Cardiac septum (tissue), 1 donor: ENCODE measurements around the gene KIAA1614. TPM values are rescaled to one million over a fixed set of nuclear protein-coding genes. Genes with fewer than 3 reads are reported as not detected.

Source experiments
- DNase-seq: peaks from one replicate; pipeline ENCODE4 v3.0.0-alpha.2; 2020; ENCODE audit warnings: low spot score
- intact Hi-C: fragments of 100-400 bp; cut with DNase I; formaldehyde crosslinking; loops from one replicate; pipeline ENCODE4 v1.14.0; 2022
- long read RNA-seq: library from polyadenylated mRNA; unstranded; transcript quantifications from one replicate; pipeline ENCODE4 v2.0.0, GENCODE V29; 2021
- total RNA-seq: library from RNA; stranded (reverse); fragmentation: NEBNext Ultra II Directional; extraction: Animal tissue kit (Norgen Biotek cat#: 25700); gene quantifications from one replicate; pipeline ENCODE4 v1.2.1, GENCODE V29; 2021
- donor health status: DM: no; HTN: no; CAD: no.

Gene KIAA1614, protein sequence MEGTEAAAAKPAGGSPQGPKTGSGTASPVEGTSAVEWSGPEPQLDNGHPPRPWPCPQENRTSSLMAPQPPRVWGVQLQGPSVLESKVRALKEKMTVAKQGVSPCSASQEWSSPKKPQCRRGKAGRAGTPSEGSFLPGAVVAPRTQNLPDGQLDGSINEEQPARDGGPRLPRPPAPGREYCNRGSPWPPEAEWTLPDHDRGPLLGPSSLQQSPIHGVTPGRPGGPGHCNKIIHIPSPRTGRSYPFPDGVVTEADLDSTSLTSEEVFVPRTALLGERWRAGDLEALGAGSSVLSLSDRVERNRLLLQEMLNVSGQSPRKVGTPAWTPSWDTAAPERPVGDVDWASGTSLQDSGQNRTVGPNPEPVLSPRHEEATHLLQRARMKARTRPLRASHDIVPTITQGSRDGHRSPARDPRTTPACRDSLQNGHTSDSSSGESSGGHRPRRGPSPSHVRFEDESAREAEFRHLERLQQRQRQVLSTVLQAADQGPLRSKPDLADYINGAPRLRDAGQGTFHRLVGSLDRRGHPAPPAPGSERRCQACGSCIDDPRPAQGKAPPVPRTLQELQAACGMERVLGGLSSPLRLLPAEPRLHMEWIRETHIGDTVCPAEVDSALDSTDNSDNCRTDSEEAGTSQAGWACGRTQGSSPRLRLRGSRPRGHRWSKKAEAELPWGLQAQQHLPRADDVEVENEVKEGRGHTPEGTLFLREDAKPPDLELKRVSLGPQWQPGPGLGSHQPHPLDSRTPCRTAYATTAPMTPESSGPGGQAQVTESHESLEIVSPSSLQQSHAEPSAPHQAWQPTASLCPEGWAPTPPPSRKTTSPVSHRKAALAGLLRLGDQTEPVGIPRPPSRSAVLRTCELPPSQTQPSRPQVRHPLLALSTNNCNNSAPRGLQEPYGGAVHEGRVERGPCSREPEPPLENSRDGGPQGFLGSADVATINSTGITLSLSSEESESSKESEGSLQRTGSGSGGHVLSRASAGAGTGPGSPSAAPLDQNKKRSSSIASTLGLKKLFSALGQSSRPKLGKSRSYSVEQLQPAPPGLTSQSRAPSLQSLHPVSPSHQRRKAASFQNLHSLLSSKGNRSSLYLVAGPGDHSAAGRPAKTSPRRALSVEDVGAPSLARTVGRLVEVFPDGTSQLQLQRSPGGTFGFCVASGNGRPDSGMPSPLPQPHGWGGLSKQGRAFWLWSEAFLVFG
- 11.4 TPM for total RNA-seq
- long read RNA-seq, partial matches to known transcripts = 6 of 17 reads
- long read RNA-seq, other reads (novel, unspliced or antisense) = 9 of 17 reads

DNA sequence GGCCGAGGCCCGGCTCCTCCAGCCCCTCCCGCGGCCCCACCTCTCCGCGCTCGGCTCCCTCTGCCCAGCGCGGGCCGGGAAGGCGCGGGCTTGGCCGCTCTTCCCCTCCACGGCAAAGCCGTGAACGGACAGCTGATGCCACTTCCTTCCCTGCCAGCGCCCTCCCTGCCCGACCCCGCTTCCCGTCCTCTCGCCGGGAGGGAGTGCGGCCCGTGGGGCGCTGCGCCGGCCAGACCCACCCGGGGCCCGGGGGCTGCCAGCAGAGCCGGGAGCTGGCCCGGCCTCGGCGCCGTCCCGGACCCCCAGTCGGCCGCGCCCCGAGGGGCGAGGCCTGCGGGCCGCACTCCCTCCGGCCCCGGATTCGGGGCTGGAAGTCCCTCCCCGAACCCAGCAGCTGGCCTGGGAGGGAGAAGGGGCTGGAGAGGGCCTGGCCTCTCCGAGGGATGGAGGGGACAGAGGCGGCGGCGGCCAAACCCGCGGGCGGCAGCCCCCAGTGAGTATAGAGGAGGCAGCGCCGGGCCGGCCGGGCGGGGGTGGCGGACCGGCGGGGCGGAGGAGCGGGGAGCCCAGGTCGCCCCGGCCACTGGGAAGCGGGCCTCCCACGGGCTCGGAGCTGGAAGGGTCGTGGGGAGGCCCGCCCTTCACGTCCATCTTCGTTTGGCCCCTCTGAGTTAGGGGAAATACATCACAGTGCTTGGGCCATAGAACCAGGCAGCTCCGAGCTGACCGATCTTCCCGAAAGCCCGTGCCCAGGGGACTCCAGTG, at the start of gene KIAA1614:
TSS of gene KIAA1614 (plus strand) at position 97 of the 765 bp plus-strand sequence. CDS start at position 444, 347 bp downstream.
- intact Hi-C loops = loop anchor here (2.0 kb wide), 1 partner anchor 110 kb away; the partner anchor contains the start of gene STX6
- DNase-seq = peak; percentile 82

GRCh38 chr1:180863158-180863775, 49.4 kb upstream of the KIAA1614 start:
- intact Hi-C loops = loop anchor here (5.0 kb wide), 3 partner anchors 231 to 346 kb away; partner anchors contain the start of gene XPR1
- no peak for DNase-seq

GRCh38 chr1:180881806-180882509, 30.7 kb upstream of the KIAA1614 start:
- DNase-seq = no peak
- intact Hi-C loops = loop anchor here (5.0 kb wide), 1 partner anchor 285 kb away; no protein-coding TSS in a partner anchor

DNA sequence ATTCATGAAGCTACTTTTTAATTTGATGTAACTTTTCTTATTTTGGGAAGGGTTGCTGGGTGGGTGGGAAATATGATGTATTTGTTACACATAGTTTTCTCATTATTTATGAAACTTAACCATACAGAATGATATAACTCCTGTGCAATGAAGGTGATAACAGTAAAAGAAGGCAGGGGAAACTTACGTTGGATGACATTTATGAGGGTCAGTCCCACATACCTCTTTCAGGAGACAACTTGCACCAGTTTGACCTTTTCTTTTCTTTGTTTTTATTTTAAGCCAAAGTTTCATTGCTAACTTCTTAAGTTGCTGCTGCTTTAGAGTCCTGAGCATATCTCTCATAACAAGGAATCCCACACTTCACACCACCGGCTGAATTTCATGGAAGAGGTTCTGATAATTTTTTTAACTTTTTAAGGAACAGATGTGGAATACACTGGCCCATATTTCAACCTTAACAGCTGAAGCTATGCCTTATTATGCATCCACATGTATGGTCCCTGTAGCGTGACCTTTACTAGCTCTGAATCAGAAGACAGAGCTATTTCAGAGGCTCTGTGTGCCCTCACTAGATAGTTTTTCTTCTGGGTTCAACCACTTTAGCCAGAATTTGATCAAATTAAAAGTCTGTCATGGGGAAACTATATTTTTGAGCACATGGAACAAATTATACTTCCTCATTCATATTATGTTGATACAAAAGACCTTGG, 28.0 kb upstream of the KIAA1614 start:
- intact Hi-C loops = loop anchor here (5.0 kb wide), 1 partner anchor 283 kb away; no protein-coding TSS in a partner anchor

DNA sequence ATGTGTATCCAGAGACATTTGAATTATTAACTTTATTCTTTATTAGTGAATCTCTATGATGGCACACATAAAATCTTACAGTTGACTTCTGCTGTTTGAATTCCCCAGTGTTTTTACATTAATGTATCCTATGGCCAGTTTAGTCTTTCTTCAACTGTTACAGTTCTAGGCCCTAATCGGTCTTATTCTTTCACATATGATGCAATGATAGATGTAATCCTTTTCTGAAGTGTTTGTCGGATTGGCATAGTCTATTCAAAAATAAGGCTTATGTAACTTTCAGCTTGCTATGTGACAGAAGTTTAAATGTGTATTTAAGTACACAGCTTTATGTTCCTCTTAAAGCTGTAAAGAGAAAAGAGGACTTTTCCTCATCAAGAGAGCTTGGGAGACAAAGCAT, 26.4 kb upstream of the KIAA1614 start:
- DNase-seq = no peak
- intact Hi-C loops = loop anchor here (2.0 kb wide), 1 partner anchor 42 kb away; no protein-coding TSS in a partner anchor

More for the DNA sequence above, 28.0 kb upstream of the KIAA1614 start:
- DNase-seq = no peak

GRCh38 chr1:180887841-180888240, 24.9 kb upstream of the KIAA1614 start:
- intact Hi-C loops = loop anchor here (2.0 kb wide), 1 partner anchor 43 kb away; no protein-coding TSS in a partner anchor

DNA sequence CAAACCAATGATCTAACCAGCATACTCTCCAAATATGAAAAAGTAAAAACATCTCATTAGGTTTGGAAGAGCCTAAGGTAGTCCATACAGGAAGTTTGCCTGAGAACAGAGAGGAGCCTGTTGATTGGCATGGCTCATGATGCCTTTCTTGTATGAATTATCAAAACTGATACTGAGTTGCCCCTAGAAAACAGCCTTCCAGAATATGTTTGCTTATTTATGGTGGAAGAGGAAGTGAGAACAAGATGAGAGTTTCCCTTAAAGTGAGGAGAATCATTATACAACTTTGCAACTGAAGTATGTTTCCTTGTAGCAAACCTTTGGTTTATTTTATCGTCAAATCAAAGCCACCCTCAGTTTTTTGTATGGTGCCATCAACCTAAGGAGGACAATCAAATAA, 23.8 kb upstream of the KIAA1614 start:
- DNase-seq = no peak
- intact Hi-C loops = no loop called here

More at GRCh38 chr1:180887841-180888240, 24.9 kb upstream of the KIAA1614 start:
- DNase-seq = no peak

- intact Hi-C loops = no loop called here
- DNase-seq = no peak
These were observed 23.4 kb upstream of the KIAA1614 start for GRCh38 chr1:180889325-180889724.

- DNase-seq = no peak
- intact Hi-C loops = no loop called here
These were observed 20.4 kb upstream of the KIAA1614 start for GRCh38 chr1:180892272-180892671.

GRCh38 chr1:180892675-180893074, 20.0 kb upstream of the KIAA1614 start:
- no peak for DNase-seq

GRCh38 chr1:180893614-180894013, 19.1 kb upstream of the KIAA1614 start:
- DNase-seq = no peak
- intact Hi-C loops = no loop called here

More at GRCh38 chr1:180892675-180893074, 20.0 kb upstream of the KIAA1614 start:
- intact Hi-C loops = no loop called here

- no peak for DNase-seq
- intact Hi-C loops = no loop called here
These were observed 16.5 kb upstream of the KIAA1614 start for GRCh38 chr1:180896161-180896560.

DNA sequence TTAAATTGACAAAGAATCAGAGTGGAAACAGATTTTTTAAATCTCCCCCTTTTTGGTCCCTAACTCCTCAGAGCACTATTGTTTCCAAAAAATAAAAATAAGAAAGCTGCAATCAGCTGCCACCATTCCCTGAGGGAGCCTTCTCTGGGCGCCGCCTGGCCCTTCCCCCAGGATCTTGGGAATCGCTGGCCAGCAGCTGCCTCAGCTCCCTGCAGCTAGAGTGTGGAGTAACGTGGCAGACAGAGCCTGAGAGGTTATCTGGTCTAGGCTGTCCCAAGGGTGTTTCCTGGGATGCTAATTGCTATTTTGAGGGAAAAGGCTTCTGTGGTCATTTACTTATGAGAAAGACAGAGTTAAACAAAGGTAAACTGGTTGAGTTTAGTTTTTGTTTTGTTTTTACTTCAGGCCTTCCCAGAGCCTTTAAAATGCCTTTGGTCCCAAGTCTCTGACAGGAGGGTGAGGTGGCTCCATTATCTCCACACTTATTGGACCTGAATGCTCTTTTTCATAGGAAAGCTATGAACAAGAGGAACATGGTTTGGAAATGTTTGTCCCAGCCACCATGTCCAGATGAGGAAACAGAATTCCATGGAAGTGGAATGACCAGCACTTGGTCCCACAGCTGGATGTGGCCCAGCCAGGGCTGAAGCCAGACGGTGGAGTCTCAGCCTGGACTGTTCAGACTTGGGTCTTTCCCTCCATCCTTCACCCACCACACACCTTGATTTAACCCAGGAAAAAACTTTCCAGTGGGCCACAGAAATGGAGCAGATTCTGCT, 14.1 kb upstream of the KIAA1614 start:
- DNase-seq = no peak
- intact Hi-C loops = no loop called here

DNA sequence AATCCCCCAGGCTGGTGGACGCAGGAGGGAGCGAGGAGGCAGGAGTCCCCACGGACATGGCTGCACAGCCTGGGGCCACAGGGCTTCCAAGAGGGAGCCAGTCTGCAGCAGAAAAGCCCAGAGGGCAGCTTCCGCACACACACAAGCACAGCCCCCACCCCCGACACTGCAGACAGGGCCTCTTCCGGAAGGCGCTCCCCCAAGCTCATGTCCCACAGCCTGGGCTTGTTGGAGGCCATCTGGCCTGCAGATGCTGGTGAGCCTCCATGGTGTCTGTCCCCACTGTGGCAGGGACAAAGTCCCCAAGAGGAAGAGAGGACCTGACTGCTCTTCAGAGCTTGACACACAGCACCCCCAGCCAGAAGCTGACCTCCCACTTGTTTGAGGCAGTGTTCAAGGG, 13.4 kb upstream of the KIAA1614 start:
- no peak for DNase-seq
- intact Hi-C loops = no loop called here

DNA sequence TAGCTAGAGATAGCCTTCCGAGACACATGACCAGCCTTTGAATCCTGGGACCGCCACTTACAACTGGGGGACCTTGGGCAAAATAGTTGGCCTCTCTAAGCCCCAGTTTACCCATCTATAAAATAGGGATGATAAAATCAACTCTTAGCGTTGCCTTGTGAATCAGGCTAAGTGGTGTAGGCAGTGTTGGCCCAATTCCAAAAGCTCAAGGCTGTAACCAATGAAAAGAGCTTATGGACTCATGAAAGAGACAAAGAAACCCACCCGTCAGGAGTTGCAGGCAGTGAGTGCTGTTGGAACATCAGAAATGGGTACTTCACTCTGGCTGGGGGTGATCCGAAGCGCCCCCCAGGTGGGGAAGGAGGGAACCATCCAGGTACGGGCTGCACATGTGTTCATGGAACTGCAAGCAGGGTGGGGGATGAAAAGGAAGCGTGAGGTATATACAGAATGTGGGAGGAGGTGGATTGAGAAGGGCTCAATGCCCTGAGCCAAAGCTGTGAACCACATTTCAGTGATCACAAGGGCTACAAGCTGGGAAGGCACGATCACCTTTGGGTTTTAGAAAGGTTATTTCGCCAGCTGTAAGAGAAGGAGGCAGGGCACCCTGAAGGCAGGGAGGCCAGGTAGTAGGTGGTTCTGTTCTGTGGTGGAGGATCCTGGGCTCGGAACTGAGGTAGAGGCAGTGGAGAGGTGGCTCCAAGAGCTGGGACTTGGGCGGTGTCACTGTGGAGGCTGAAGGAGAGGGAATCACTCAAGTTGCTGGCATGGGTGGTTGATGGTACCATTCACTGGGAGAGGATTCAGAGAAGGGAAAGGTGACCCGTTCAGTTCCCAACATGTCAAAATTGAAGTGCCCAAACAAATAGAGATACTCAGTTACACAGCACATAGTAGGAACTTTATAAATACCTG, 11.4 kb upstream of the KIAA1614 start:
- DNase-seq = no peak
- intact Hi-C loops = no loop called here
